ENCODE data around the gene PGD.

- TF ChIP-seq POLR2A (IDR thresholded peaks at IDR 0.05) (no peak), EP300 (IDR thresholded peaks at IDR 0.05) (no peak)
- TF ChIP-seq, protein P1, sequence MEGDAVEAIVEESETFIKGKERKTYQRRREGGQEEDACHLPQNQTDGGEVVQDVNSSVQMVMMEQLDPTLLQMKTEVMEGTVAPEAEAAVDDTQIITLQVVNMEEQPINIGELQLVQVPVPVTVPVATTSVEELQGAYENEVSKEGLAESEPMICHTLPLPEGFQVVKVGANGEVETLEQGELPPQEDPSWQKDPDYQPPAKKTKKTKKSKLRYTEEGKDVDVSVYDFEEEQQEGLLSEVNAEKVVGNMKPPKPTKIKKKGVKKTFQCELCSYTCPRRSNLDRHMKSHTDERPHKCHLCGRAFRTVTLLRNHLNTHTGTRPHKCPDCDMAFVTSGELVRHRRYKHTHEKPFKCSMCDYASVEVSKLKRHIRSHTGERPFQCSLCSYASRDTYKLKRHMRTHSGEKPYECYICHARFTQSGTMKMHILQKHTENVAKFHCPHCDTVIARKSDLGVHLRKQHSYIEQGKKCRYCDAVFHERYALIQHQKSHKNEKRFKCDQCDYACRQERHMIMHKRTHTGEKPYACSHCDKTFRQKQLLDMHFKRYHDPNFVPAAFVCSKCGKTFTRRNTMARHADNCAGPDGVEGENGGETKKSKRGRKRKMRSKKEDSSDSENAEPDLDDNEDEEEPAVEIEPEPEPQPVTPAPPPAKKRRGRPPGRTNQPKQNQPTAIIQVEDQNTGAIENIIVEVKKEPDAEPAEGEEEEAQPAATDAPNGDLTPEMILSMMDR (IDR thresholded peaks at IDR 0.05), result no peak
Observed at GRCh38 chr1:10388387-10388715, 10.5 kb upstream of the PGD start.

Measured in suprapubic skin (tissue), 3 donors.